Heart right ventricle (tissue), 16 donors: Measurements from ENCODE around the gene ENPP1. TPM values are rescaled to one million over a fixed set of nuclear protein-coding genes. Genes with fewer than 3 reads are reported as not detected.

Source experiments
- ATAC-seq, 8 donors: fragments of 200-7000 bp; cut with Tn5 transposase; one replicate each; pipeline ENCODE4 v1.9.1; 2020; ENCODE audit warnings: mild to moderate bottlenecking in 8 of 8, moderate library complexity in 8 of 8, moderate number of reproducible peaks in 1 of 8
- DNase-seq, 2 donors: peaks; one replicate each; pipeline ENCODE4 v3.0.0-alpha.2; 2020
- H3K27ac ChIP-seq, 10 donors: fragments of 200-600 bp; sonication (generic) in 2 of 10; one replicate each; pipeline versions ENCODE4 v1.5.0 to v1.8.0; 2020 to 2022; ENCODE audit warnings: mild to moderate bottlenecking in 3 of 10
- H3K27me3 ChIP-seq, 7 donors: fragments of 200-600 bp; one replicate each; pipeline ENCODE4 v1.8.0; 2021 to 2022; ENCODE audit warnings: mild to moderate bottlenecking in 2 of 7
- H3K36me3 ChIP-seq, 9 donors: fragments of 200-600 bp; sonication (generic) in 1 of 9; one replicate each; pipeline versions ENCODE4 v1.5.0 to v1.8.0; 2020 to 2022; ENCODE audit warnings: mild to moderate bottlenecking in 2 of 9
- H3K4me1 ChIP-seq, 9 donors: fragments of 200-600 bp; sonication (generic) in 1 of 9; one replicate each; pipeline versions ENCODE4 v1.5.0 to v1.8.0; 2020 to 2022; ENCODE audit warnings: mild to moderate bottlenecking in 4 of 9
- H3K4me3 ChIP-seq, 10 donors: fragments of 200-600 bp; sonication (generic) in 2 of 10; one replicate each; pipeline versions ENCODE4 v1.5.0 to v1.8.0; 2020 to 2022; ENCODE audit warnings: mild to moderate bottlenecking in 7 of 10, moderate library complexity in 2 of 10
- H3K9me3 ChIP-seq, 11 donors: fragments of 200-600 bp in 10 of 11; sonication (generic) in 2 of 11; one replicate each; pipeline versions ENCODE4 v1.5.0 to v1.8.0; 2013 to 2022; ENCODE audit warnings: mild to moderate bottlenecking in 2 of 11, control low read depth in 1 of 11, moderate library complexity in 1 of 11
- CTCF ChIP-seq, 9 donors: fragments of 200-600 bp; sonication (generic) in 2 of 9; IDR thresholded peaks; one replicate each; pipeline versions ENCODE4 v1.5.0 to v1.8.0; 2021 to 2022; ENCODE audit warnings: antibody characterized with exemption in 9 of 9, mild to moderate bottlenecking in 5 of 9, moderate library complexity in 1 of 9
- WGBS, 2 donors: extraction: QIAGEN DNeasy Blood & Tissue Kit; methylation state at CpG; one replicate each; pipeline ENCODE4 v1.1.7; 2013; ENCODE audit warnings: inconsistent platforms in 1 of 2; 5-methylcytosine and 5-hydroxymethylcytosine counted together
- intact Hi-C, 10 donors: fragments of 100-400 bp; cut with DNase I; formaldehyde crosslinking; loops; one replicate each; pipeline versions ENCODE4 v1.11.1 to v1.14.2; 2022
- polyA plus RNA-seq, 2 donors: library from polyadenylated mRNA; stranded (reverse); fragments of 200-250 nt; gene quantifications; one replicate each; pipeline ENCODE4 v1.2.3, GENCODE V29; 2013
- total RNA-seq, 10 donors: library from RNA; stranded (reverse); fragmentation: NEBNext Ultra II Directional in 3 of 10; extraction: Animal tissue kit (Norgen Biotek cat#: 25700) in 3 of 10; gene quantifications; one replicate each; pipeline versions ENCODE4 v1.2.1 to v1.2.4, GENCODE V29; 2021 to 2023
- donor health status: Arrhythmogenic right ventricular cardiomyopathy.
- donor health status: ischemic (EF 13 %, LVEDD 7.1; RV severe dilation, severe dysfunction).
- donor health status: healthy with polysubstance abuse.
- donor health status: DM: no; HTN: yes; CAD: no.
- donor health status: DM: no; HTN: no; CAD: no.
- donor health status: ischemic (EF 25% LVEDD 6.9; RV normal size, moderate dysfunction).
- donor health status: ischemic (EF 25% LVEDD 5.7; RV mildly dilated, moderate dysfunction).
- donor health status: healthy.
- donor health status: DM: yes; HTN: yes; CAD: no.
- donor health status: Ischemic cardiomyopathy.
- donor health status: ischemic (EF 35%, LVEDD 5.7; RV mildly dilated, moderate dysfunction).
- donor health status: nonischemic (EF 11% LVEDD 7.7; RV severe dilation, severe dysfunction).
- donor health status: DM: yes; HTN: yes; CAD: no.
- donor health status: PGD.
- donor health status: ischemic (EF 29% LVEDD 5.4; RV normal size, mild dysfunction).
- donor health status: nonischemic (EF 23%, LVEDD 6.1; RV moderate dilation, normal function).

Gene ENPP1
- total and polyA plus RNA-seq, 12 donors: 0.45 to 3.2 (median 2.1) TPM

GRCh38 chr6:131876545-131876944 lies 68.7 kb downstream of the ENPP1 start:
- Histone ChIP-seq H3K4me1 (no peaks in the 10 kb centered on the region), H3K27ac (no peak overlapping the region), H3K36me3 (peaks cover 0 to 20% (median 0%) of the 10 kb centered on the region in 9 donors), H3K27me3 (no peaks in the 10 kb centered on the region), H3K9me3 (no peaks in the 10 kb centered on the region), H3K4me3 (no peak overlapping the region)
- intact Hi-C loops: no loop called here
- TF ChIP-seq CTCF (IDR thresholded peaks at IDR 0.05): no peak
- ATAC-seq: no peak
- DNase-seq: no peak

- ATAC-seq (no peak), DNase-seq (no peak)
- Histone ChIP-seq H3K27ac (no peak overlapping the region), H3K36me3 (peaks cover 0 to 20% (median 0%) of the 10 kb centered on the region in 9 donors), H3K9me3 (no peaks in the 10 kb centered on the region), H3K4me1 (no peaks in the 10 kb centered on the region), H3K27me3 (no peaks in the 10 kb centered on the region), H3K4me3 (no peak overlapping the region)
- intact Hi-C loops: no loop called here
- 87 to 89% methylated on average over 4 of the region's 4 CpGs for WGBS, 2 donors
- TF ChIP-seq CTCF (IDR thresholded peaks at IDR 0.05): no peak
Observed at GRCh38 chr6:131877999-131878789, 70.4 kb downstream of the ENPP1 start.

- TF ChIP-seq CTCF (IDR thresholded peaks at IDR 0.05): no peak
- 79 to 88% methylated on average over 2 of the region's 2 CpGs for WGBS, 2 donors
- H3K27ac ChIP-seq: no peak overlapping the region
- intact Hi-C loops: no loop called here
- H3K4me1 ChIP-seq: no peaks in the 10 kb centered on the region
- ATAC-seq: no peak
- no peaks in the 10 kb centered on the region for H3K9me3 ChIP-seq
- no peaks in the 10 kb centered on the region for H3K27me3 ChIP-seq
- no peak for DNase-seq
- H3K4me3 ChIP-seq: no peak overlapping the region
- peaks cover 0 to 10% (median 0%) of the 10 kb centered on the region in 9 donors for H3K36me3 ChIP-seq
Observed at GRCh38 chr6:131883016-131883415, 75.2 kb downstream of the ENPP1 start.

- H3K27me3 ChIP-seq: no peaks in the 10 kb centered on the region
- ATAC-seq (no peak), DNase-seq (no peak)
- H3K4me1 ChIP-seq: no peaks in the 10 kb centered on the region
- no peak overlapping the region for H3K4me3 ChIP-seq
- H3K36me3 ChIP-seq: peaks cover 0 to 10% (median 0%) of the 10 kb centered on the region in 9 donors
- intact Hi-C loops: no loop called here
- no peak overlapping the region for H3K27ac ChIP-seq
- TF ChIP-seq CTCF (IDR thresholded peaks at IDR 0.05): no peak
- H3K9me3 ChIP-seq: no peaks in the 10 kb centered on the region
- 51 to 81% methylated on average over 1 of the region's 1 CpG for WGBS, 2 donors
Observed at GRCh38 chr6:131885237-131885636, 77.4 kb downstream of the ENPP1 start.
